Gastroesophageal sphincter (tissue), 3 donors: ENCODE measurements around the gene PRAC2.

Source experiments
- EP300 ChIP-seq: sonication (generic); formaldehyde crosslinking; IDR thresholded peaks from one replicate; pipeline ENCODE4 v1.6.1; 2017; ENCODE audit warnings: antibody characterized with exemption, mild to moderate bottlenecking
- POLR2A ChIP-seq, 2 donors: fragments of 450-650 bp; IDR thresholded peaks; one replicate each; pipeline ENCODE4 v1.6.1; 2017; ENCODE audit warnings: antibody characterized with exemption in 2 of 2, mild to moderate bottlenecking in 2 of 2, moderate library complexity in 1 of 2
- POLR2AphosphoS5 ChIP-seq: sonication (generic); formaldehyde crosslinking; IDR thresholded peaks from one replicate; pipeline ENCODE4 v1.6.1; 2017; ENCODE audit warnings: antibody characterized with exemption
- TF ChIP-seq, protein P1 (sequence below), 4 experiments: fragments of 200-600 bp in 2 of 4; fragments of 450-650 bp in 2 of 4; sonication (generic) in 1 of 4; IDR thresholded peaks; one replicate each; pipeline ENCODE4 v1.5.1; 2017 to 2019; ENCODE audit warnings: antibody characterized with exemption in 4 of 4, mild to moderate bottlenecking in 2 of 4, moderate library complexity in 2 of 4

DNA sequence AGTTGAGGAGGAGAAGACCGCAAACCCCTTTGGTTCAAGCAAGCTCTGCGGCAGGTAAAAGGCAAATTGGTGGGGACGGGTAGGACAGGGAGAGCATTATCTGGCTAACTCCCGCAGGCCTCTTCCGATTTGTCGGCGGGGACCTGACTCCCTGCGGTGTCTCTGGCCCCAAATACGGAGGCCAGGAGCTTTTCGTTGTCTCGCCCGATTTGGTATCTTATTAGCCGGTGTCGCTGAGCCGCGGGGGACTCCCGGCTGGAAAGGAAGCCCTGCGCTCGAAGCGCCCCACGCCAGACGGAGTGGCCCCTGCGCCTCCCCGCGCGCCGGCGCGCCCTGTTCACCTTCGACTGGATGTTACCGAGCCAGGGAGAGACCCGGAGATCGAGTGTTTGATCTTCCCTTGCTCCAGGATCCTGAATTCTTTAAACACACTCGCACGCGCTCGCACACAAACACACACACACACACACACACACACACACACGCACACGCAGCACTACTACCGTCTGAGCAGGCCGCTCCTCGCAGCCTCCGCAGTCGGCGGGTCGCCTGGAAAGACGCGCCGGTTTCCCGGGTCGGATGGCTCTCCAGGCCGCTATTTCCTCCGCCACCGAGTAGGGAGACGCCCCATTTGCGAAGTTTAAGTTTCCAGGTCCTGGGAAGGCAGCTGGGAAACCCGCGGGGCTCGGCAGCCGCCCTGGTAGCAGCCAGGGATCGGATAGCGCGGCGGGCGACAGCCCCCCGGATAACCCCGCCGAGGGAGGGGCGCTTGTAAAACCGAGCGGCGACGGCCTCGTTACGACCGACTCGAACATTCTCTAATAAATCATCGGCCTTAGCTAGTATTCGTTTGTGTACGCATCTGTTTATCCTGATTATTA, 4.0 kb upstream of the PRAC2 start:
- TF ChIP-seq POLR2A (IDR thresholded peaks at IDR 0.05) (no peak), POLR2AphosphoS5 (no peak), EP300 (no peak)
- TF ChIP-seq, protein P1, sequence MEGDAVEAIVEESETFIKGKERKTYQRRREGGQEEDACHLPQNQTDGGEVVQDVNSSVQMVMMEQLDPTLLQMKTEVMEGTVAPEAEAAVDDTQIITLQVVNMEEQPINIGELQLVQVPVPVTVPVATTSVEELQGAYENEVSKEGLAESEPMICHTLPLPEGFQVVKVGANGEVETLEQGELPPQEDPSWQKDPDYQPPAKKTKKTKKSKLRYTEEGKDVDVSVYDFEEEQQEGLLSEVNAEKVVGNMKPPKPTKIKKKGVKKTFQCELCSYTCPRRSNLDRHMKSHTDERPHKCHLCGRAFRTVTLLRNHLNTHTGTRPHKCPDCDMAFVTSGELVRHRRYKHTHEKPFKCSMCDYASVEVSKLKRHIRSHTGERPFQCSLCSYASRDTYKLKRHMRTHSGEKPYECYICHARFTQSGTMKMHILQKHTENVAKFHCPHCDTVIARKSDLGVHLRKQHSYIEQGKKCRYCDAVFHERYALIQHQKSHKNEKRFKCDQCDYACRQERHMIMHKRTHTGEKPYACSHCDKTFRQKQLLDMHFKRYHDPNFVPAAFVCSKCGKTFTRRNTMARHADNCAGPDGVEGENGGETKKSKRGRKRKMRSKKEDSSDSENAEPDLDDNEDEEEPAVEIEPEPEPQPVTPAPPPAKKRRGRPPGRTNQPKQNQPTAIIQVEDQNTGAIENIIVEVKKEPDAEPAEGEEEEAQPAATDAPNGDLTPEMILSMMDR (IDR thresholded peaks at IDR 0.05) = no peak
